ENCODE data around the gene PSORS1C2.

The PSORS1C2 gene

DNA sequence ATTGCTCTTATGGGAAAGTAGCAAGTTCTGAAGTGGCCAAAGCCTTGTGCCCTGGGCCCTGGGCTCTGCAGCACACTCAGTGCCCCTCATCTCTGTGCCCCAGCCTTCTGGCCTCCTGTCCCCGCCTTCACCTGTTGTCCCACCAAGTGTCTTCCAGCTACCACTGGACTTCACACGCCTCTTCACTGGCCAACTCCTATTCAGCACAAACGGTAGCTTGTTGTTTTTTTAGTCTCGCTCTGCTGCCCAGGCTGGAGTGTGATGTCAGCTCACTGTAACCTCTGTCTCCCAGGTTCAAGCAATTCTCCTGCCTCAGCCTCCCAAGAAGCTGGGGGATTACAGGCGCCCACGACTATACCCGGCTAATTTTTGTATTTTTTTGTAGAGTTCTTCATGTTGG lies 13.9 kb upstream of the PSORS1C2 start:
- TF ChIP-seq GATA2 (IDR thresholded peaks at IDR 0.05; ENCODE audit: low read depth, low read length) (no peak), GATA3 (IDR thresholded peaks at IDR 0.05; ENCODE audit: low read depth, low read length) (no peak)

GRCh38 chr6:31149827-31150447 lies 11.1 kb upstream of the PSORS1C2 start:
- no peak for TF ChIP-seq GATA2 (IDR thresholded peaks at IDR 0.05; ENCODE audit: low read depth, low read length)
- TF ChIP-seq GATA3 (IDR thresholded peaks at IDR 0.05; ENCODE audit: low read depth, low read length): no peak

- TF ChIP-seq GATA2 (IDR thresholded peaks at IDR 0.05; ENCODE audit: low read depth, low read length) (no peak), GATA3 (IDR thresholded peaks at IDR 0.05; ENCODE audit: low read depth, low read length) (no peak)
Measured at GRCh38 chr6:31145386-31145785, 6.5 kb upstream of the PSORS1C2 start.

DNA sequence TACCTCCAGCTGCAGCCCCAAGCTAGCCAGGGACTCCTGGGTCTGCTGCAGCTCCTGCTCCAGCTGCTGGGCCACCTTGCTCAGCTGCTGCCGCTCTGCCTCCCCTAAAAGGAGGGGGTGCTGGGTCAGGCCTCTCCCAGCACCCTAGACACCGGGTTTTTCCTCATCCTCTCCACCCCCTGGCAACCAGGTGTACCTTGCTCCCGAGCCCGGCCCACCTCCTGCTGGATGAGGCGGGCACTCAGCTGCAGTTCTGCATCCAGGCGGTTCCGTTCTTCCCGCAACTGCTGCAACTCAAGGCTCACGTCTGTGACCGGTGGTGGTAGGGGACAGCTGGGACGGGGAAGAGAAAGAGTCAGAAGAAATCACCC lies 6.1 kb upstream of the PSORS1C2 start:
- TF ChIP-seq GATA2 (IDR thresholded peaks at IDR 0.05; ENCODE audit: low read depth, low read length): no peak
- TF ChIP-seq GATA3 (IDR thresholded peaks at IDR 0.05; ENCODE audit: low read depth, low read length): no peak

GRCh38 chr6:31144296-31144969 lies 5.6 kb upstream of the PSORS1C2 start:
- TF ChIP-seq GATA3 (IDR thresholded peaks at IDR 0.05; ENCODE audit: low read depth, low read length) (no peak), GATA2 (IDR thresholded peaks at IDR 0.05; ENCODE audit: low read depth, low read length) (no peak)

DNA sequence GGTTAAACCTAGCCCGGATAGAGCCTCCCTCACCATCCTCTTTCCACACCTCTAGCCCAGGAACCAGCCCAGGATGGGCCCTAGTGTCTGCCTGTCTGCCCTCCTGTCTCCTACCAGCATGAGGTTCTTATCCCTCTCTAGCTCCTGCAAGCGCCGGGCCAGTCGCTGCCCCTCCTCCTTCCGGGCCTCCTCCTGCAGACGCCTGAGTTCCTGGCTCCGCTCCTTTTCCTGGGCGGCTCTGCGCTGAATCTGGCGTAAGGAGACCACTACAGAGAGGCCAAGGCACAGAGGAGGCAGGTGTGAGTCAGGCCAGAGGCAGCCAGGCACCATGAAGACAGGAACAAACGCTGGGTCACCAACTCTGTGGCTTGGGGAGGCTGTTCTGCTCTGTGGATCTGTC lies 4.3 kb upstream of the PSORS1C2 start:
- TF ChIP-seq GATA2 (IDR thresholded peaks at IDR 0.05; ENCODE audit: low read depth, low read length) (no peak), GATA3 (IDR thresholded peaks at IDR 0.05; ENCODE audit: low read depth, low read length) (no peak)

GRCh38 chr6:31142361-31142761 lies 3.5 kb upstream of the PSORS1C2 start:
- TF ChIP-seq GATA3 (IDR thresholded peaks at IDR 0.05; ENCODE audit: low read depth, low read length): no peak
- TF ChIP-seq GATA2 (IDR thresholded peaks at IDR 0.05; ENCODE audit: low read depth, low read length): no peak

- TF ChIP-seq GATA3 (IDR thresholded peaks at IDR 0.05; ENCODE audit: low read depth, low read length): no peak
- no peak for TF ChIP-seq GATA2 (IDR thresholded peaks at IDR 0.05; ENCODE audit: low read depth, low read length)
Measured at GRCh38 chr6:31140643-31141042, 1.8 kb upstream of the PSORS1C2 start.

GRCh38 chr6:31139599-31139998 lies 733 bp upstream of the PSORS1C2 start:
- TF ChIP-seq GATA2 (IDR thresholded peaks at IDR 0.05; ENCODE audit: low read depth, low read length) (no peak), GATA3 (IDR thresholded peaks at IDR 0.05; ENCODE audit: low read depth, low read length) (no peak)

- TF ChIP-seq GATA2 (IDR thresholded peaks at IDR 0.05; ENCODE audit: low read depth, low read length) (no peak), GATA3 (IDR thresholded peaks at IDR 0.05; ENCODE audit: low read depth, low read length) (no peak)
Measured at GRCh38 chr6:31135710-31136109, 3.2 kb downstream of the PSORS1C2 start.

GRCh38 chr6:31132806-31133205 lies 6.1 kb downstream of the PSORS1C2 start:
- TF ChIP-seq GATA2 (IDR thresholded peaks at IDR 0.05; ENCODE audit: low read depth, low read length) (no peak), GATA3 (IDR thresholded peaks at IDR 0.05; ENCODE audit: low read depth, low read length) (no peak)

- TF ChIP-seq GATA3 (IDR thresholded peaks at IDR 0.05; ENCODE audit: low read depth, low read length): no peak
- TF ChIP-seq GATA2 (IDR thresholded peaks at IDR 0.05; ENCODE audit: low read depth, low read length): no peak
Measured at GRCh38 chr6:31131595-31131994, 7.3 kb downstream of the PSORS1C2 start.

GRCh38 chr6:31130751-31131150 lies 8.1 kb downstream of the PSORS1C2 start:
- no peak for TF ChIP-seq GATA3 (IDR thresholded peaks at IDR 0.05; ENCODE audit: low read depth, low read length)
- no peak for TF ChIP-seq GATA2 (IDR thresholded peaks at IDR 0.05; ENCODE audit: low read depth, low read length)

DNA sequence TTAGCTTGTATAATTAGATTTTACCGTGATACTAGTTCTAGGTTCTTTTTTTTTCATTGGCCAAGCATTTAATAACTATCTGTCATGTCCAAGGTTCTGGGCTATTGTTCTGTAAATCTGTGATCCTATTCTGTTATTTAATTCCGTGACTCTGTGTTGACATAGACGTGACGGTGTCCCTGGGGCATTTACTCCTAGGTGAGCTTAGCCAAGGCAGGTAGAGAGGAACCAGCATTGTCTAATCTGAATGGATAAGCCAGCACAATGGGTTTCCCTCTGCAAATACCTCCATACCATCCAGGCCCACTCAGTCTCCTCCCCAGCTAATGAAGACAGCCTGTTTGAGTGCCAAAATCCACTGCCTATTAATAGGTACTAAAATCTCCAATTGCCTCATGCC lies 9.7 kb downstream of the PSORS1C2 start:
- TF ChIP-seq GATA2 (IDR thresholded peaks at IDR 0.05; ENCODE audit: low read depth, low read length) (no peak), GATA3 (IDR thresholded peaks at IDR 0.05; ENCODE audit: low read depth, low read length) (no peak)

DNA sequence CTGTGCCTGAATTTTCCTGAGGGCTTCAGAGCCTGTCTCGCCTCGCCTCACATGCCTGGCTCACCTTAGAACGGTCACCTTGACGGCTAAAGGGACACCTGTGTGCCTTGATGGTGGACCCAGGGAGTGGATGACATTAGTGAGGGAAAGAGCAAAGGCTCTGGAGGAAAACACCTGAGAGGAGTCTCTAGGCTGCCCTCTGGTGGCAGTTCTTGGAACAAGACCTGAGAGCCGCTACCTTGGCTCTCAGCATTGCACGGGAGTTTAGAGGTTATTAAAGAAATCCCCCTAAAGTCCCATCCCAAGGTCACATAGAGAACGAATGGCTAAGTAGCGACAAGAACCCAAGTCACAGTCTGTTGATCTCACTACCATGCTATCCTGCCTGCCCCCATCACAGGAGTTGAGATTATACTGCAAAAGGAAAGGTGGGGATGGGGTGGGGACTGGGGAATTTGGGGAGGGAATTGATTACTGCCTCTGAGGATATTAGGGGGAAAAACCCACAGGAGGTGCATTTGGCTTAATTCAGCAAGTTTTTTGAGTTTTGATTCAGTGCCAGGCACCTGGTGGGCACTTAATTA lies 10.7 kb downstream of the PSORS1C2 start:
- no peak for TF ChIP-seq GATA3 (IDR thresholded peaks at IDR 0.05; ENCODE audit: low read depth, low read length)
- no peak for TF ChIP-seq GATA2 (IDR thresholded peaks at IDR 0.05; ENCODE audit: low read depth, low read length)

Measured in SH-SY5Y (cell line).